Transverse colon (tissue), 4 donors: ENCODE data around the gene FITM2.

Source experiments
- POLR2A ChIP-seq: fragments of 450-650 bp; IDR thresholded peaks from one replicate; pipeline ENCODE4 v1.6.1; 2016; ENCODE audit warnings: antibody characterized with exemption, mild to moderate bottlenecking, moderate library complexity
- POLR2AphosphoS5 ChIP-seq, 3 donors: sonication (generic); formaldehyde crosslinking; IDR thresholded peaks; one replicate each; pipeline ENCODE4 v1.6.1; 2016; ENCODE audit warnings: antibody characterized with exemption in 3 of 3
- TF ChIP-seq, protein P1 (sequence below), 5 experiments: fragments of 200-600 bp in 3 of 5; fragments of 450-650 bp in 2 of 5; sonication (generic) in 3 of 5; IDR thresholded peaks; 1 replicate in 2 of 5; 2 replicates in 3 of 5; pipeline ENCODE4 v1.5.1; 2016 to 2017; ENCODE audit warnings: antibody characterized with exemption in 5 of 5, inconsistent platforms in 3 of 5, mild to moderate bottlenecking in 2 of 5, moderate library complexity in 1 of 5

DNA sequence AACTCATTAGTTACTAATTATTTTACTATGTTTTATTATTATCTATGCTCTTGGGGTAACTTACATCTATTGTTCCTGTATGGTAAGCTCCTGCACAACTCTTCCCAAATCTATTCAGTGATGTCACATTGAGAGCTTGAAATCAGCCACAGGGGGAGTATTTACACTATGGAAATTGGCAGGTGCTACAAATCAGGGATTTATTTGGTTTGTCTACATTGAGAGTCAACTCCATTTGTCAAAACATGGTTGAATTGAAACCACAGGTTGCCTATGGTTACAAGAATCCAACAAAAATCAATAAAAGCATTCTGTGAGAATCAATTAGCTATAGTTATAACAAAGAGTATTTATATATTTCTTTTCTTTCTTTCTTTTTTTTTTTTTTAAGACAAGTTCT lies 3.9 kb upstream of the FITM2 start:
- TF ChIP-seq POLR2A (no peak), POLR2AphosphoS5 (IDR thresholded peaks at IDR 0.05) (no peak)
- TF ChIP-seq, protein P1, sequence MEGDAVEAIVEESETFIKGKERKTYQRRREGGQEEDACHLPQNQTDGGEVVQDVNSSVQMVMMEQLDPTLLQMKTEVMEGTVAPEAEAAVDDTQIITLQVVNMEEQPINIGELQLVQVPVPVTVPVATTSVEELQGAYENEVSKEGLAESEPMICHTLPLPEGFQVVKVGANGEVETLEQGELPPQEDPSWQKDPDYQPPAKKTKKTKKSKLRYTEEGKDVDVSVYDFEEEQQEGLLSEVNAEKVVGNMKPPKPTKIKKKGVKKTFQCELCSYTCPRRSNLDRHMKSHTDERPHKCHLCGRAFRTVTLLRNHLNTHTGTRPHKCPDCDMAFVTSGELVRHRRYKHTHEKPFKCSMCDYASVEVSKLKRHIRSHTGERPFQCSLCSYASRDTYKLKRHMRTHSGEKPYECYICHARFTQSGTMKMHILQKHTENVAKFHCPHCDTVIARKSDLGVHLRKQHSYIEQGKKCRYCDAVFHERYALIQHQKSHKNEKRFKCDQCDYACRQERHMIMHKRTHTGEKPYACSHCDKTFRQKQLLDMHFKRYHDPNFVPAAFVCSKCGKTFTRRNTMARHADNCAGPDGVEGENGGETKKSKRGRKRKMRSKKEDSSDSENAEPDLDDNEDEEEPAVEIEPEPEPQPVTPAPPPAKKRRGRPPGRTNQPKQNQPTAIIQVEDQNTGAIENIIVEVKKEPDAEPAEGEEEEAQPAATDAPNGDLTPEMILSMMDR (IDR thresholded peaks at IDR 0.05) = no peak
